Hepatocyte (in vitro differentiated cells): ENCODE measurements around the gene IGF2BP3.

Experiments used
- EZH2 ChIP-seq: fragments of 200-600 bp; sonication (generic); IDR thresholded peaks from 2 replicates; pipeline ENCODE4 v1.6.1; 2016; ENCODE audit warnings: antibody characterized with exemption, mild to moderate bottlenecking, borderline replicate concordance
- EZH2phosphoT487 ChIP-seq: fragments of 200-600 bp; sonication (generic); IDR thresholded peaks from one replicate; pipeline ENCODE4 v1.6.1; 2018; ENCODE audit warnings: antibody characterized with exemption, mild to moderate bottlenecking, low read depth, moderate library complexity; ENCODE audit not compliant: unreplicated experiment, severe bottlenecking
- TF ChIP-seq, protein P1 (sequence below): fragments of 200-600 bp; sonication (generic); IDR thresholded peaks from 2 replicates; pipeline ENCODE4 v1.5.1; 2016; ENCODE audit warnings: antibody characterized with exemption, mild to moderate bottlenecking; ENCODE audit not compliant: poor library complexity

DNA sequence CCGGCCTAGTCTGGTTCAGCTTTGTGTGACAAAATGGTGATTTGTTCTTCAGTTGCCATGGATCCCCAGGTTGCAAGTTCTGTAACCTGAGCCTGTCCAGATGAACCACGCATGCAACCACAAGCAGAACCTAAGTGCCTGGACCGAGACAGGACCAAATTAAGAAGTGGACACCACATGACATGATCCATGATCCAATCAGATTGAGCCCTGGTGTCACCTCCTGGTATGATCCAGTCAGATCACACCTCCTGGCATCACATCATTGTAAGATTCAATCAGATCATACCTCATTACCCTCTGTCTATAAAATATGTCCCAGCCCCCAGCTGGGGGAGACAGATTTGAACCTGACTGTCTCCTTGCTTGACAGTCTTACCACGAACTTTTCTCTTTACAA, 101.2 kb downstream of the IGF2BP3 start:
- TF ChIP-seq, protein P1, sequence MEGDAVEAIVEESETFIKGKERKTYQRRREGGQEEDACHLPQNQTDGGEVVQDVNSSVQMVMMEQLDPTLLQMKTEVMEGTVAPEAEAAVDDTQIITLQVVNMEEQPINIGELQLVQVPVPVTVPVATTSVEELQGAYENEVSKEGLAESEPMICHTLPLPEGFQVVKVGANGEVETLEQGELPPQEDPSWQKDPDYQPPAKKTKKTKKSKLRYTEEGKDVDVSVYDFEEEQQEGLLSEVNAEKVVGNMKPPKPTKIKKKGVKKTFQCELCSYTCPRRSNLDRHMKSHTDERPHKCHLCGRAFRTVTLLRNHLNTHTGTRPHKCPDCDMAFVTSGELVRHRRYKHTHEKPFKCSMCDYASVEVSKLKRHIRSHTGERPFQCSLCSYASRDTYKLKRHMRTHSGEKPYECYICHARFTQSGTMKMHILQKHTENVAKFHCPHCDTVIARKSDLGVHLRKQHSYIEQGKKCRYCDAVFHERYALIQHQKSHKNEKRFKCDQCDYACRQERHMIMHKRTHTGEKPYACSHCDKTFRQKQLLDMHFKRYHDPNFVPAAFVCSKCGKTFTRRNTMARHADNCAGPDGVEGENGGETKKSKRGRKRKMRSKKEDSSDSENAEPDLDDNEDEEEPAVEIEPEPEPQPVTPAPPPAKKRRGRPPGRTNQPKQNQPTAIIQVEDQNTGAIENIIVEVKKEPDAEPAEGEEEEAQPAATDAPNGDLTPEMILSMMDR = no peak
- TF ChIP-seq EZH2 (no peak), EZH2phosphoT487 (no peak)
